Endothelial cell of umbilical vein (primary cell): Measurements from ENCODE around the gene FAM107A.

Experiments used
- EZH2 ChIP-seq: IDR thresholded peaks from 2 replicates; pipeline ENCODE4 v1.6.1; 2012; ENCODE audit warnings: borderline replicate concordance, low read depth, mild to moderate bottlenecking, moderate library complexity, low read length, inconsistent platforms; ENCODE audit not compliant: severe bottlenecking
- FOS ChIP-seq: IDR thresholded peaks from 2 replicates; pipeline ENCODE4 v1.6.1; 2011; ENCODE audit warnings: mild to moderate bottlenecking, low read length, moderate library complexity, borderline replicate concordance; ENCODE audit not compliant: insufficient read depth
- MYC ChIP-seq: IDR thresholded peaks from one replicate; pipeline ENCODE4 v1.6.1; 2011; ENCODE audit warnings: mild to moderate bottlenecking, low read depth, low read length
- POLR2AphosphoS5 ChIP-seq: IDR thresholded peaks from 2 replicates; pipeline ENCODE4 v1.6.1; 2012; ENCODE audit warnings: low read depth, mild to moderate bottlenecking, control low read depth, low read length, moderate library complexity; ENCODE audit not compliant: insufficient read depth
- TF ChIP-seq, protein P1 (sequence below), 2 donors: IDR thresholded peaks; 1 replicate in 1 of 2; 2 replicates in 1 of 2; pipeline ENCODE4 v1.5.1; 2011; ENCODE audit warnings: low read length in 2 of 2, mild to moderate bottlenecking in 2 of 2, moderate library complexity in 2 of 2, control low read depth in 1 of 2, inconsistent platforms in 1 of 2, low read depth in 1 of 2; ENCODE audit not compliant: insufficient read depth in 1 of 2; ENCODE audit errors: extremely low read depth in 1 of 2
- TF ChIP-seq, protein P2 (sequence below): IDR thresholded peaks from 2 replicates; pipeline ENCODE4 v1.6.1; 2011; ENCODE audit not compliant: insufficient read depth, insufficient read length

DNA sequence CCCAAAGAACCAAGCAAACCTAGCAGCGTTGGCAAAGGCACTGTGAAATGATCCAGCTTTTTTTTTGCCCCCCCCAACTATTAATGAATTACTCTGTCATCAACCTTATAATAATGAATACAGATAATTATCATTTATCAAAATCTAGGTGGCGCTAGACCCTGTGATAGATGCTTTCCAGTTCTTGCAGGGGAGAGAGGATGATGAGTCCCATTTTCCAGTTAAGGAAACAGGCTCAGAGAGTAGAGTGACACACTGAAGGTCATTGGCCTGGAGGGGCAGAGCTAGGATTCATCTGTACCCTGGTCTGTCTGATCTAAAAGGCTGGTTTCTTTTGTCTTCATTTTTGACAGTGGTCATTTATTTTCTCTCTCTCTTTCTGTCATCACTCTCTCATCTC, 45.2 kb downstream of the FAM107A start:
- no peak for TF ChIP-seq EZH2
- TF ChIP-seq, protein P1, sequence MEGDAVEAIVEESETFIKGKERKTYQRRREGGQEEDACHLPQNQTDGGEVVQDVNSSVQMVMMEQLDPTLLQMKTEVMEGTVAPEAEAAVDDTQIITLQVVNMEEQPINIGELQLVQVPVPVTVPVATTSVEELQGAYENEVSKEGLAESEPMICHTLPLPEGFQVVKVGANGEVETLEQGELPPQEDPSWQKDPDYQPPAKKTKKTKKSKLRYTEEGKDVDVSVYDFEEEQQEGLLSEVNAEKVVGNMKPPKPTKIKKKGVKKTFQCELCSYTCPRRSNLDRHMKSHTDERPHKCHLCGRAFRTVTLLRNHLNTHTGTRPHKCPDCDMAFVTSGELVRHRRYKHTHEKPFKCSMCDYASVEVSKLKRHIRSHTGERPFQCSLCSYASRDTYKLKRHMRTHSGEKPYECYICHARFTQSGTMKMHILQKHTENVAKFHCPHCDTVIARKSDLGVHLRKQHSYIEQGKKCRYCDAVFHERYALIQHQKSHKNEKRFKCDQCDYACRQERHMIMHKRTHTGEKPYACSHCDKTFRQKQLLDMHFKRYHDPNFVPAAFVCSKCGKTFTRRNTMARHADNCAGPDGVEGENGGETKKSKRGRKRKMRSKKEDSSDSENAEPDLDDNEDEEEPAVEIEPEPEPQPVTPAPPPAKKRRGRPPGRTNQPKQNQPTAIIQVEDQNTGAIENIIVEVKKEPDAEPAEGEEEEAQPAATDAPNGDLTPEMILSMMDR (IDR thresholded peaks at IDR 0.05; ENCODE audit: extremely low read depth in 1 of 2, insufficient read depth in 1 of 2, low read depth in 1 of 2, low read length in 2 of 2), result no peak
- TF ChIP-seq, protein P2, sequence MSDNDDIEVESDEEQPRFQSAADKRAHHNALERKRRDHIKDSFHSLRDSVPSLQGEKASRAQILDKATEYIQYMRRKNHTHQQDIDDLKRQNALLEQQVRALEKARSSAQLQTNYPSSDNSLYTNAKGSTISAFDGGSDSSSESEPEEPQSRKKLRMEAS, result no peak
- TF ChIP-seq POLR2AphosphoS5, result no peak
- TF ChIP-seq MYC, result no peak
- TF ChIP-seq FOS, result no peak
